Stimulated activated CD8-positive, alpha-beta memory T cell treated with anti-CD3 and anti-CD28 coated beads, Interleukin-4, amount 100 ng/mL, for 4 hours (primary cell): ENCODE measurements around the gene NLRP6.
"Not testable (repeated sequence)": the region's sequence is repeated elsewhere in the genome, so short reads cannot be mapped to it uniquely, and the experiment has no call there.

ENCODE experiments used
- DNase-seq, 2 donors: peaks; one replicate each; pipeline ENCODE4 v3.0.0-alpha.2; 2020; ENCODE audit warnings: low read depth in 2 of 2, low spot score in 1 of 2

Gene NLRP6

DNA sequence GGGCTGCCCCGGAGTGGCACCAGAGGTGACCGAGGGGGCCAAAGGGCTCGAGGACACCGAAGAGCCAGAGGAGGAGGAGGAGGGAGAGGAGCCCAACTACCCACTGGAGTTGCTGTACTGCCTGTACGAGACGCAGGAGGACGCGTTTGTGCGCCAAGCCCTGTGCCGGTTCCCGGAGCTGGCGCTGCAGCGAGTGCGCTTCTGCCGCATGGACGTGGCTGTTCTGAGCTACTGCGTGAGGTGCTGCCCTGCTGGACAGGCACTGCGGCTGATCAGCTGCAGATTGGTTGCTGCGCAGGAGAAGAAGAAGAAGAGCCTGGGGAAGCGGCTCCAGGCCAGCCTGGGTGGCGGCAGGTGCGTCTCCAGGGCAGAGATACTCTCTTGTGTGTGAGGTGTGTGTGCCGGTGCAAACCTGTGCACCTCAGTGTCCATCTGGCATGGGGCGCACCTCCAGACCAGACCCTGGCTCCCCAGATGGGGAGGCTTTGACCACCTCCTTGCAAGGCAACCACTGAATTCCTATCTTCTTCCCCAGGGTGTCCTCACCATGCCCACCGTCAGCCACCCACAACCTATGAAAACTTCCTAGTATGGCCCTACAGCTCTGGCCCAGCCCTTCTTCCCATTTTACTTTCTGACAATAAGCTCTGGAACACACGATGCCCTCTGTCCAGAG is 3.4 kb downstream of the NLRP6 start:
- no peak for DNase-seq

DNA sequence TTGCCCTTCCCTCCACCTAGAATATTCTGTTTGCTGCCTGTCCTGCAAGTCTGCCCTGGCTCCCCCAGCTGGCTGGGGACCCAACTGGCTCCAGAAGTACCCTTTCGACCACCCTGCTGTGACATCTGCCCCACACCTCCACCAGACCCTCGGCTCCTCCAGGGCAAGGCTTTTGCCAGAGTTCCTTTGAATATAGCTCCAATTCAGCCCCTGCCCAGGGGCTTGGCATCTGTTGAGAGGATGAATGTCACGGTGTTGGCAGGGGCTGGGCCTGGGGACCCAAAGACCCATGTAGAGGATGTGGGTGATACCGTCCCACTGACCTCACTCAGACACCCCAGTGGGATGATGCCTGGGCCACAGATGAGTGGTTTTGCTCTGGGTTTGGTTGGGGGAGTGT is 4.0 kb downstream of the NLRP6 start:
- no peak for DNase-seq

DNA sequence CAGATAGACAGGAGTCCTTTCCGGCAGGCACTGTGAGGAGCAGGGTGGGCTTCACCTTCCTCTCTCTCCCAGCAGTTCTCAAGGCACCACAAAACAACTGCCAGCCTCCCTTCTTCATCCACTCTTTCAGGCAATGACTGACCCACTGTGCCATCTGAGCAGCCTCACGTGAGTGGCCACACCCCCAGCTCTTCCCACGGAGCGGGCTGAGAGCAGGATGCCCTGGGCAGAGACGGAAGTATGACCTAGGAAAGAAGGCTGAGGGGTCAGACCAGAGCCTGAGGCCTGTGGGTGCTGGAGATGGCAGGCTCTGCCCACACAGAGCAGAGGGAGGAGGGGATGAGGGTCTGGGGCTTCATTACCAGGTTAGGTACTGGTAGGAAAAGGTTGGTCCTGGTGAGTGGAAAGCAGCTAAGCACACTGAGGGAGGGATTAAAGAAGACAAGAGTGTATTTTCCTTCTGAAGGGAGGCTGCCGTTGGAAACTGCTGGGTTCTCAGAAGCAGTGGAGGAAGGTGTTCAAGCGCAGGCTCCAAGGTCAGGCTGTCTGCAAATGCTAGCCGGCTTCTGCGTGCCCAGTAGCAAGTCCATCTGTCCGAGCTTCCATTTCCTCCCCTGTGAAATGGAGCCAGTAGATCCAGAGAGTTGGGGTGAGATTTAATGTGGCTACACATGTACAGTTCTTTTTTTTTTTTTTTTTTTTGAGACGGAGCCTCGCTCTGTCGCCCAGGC is 4.6 kb downstream of the NLRP6 start:
- DNase-seq, result no peak

DNA sequence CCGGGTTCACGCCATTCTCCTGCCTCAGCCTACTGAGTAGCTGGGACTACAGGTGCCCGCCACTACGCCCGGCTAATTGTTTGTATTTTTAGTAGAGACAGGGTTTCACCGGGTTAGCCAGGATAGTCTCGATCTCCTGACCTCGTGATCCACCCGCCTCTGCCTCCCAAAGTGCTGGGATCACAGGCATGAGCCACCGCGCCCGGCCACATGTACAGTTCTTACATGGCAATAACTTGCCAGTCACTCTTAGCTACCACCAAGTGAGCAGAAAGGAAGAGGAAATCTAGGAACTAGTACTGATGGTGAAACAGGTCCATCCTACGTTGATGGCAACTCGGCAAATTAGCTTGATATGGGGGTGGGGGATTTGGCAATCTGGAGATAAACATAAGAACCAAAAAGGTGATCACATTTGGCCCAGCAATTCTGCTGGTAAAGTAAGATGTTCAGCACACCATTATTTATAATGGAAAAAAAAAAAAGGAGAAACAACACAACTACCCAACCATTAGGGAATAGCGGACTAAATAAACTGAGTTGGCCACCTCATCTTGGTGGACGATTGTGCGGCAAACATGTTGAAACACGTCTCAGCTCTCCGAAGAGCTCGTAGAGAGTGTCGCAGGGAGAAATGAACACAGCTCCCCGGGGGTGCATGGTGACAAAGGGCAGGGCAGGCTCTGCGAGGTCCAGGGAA is 5.3 kb downstream of the NLRP6 start:
- no peak for DNase-seq

DNA sequence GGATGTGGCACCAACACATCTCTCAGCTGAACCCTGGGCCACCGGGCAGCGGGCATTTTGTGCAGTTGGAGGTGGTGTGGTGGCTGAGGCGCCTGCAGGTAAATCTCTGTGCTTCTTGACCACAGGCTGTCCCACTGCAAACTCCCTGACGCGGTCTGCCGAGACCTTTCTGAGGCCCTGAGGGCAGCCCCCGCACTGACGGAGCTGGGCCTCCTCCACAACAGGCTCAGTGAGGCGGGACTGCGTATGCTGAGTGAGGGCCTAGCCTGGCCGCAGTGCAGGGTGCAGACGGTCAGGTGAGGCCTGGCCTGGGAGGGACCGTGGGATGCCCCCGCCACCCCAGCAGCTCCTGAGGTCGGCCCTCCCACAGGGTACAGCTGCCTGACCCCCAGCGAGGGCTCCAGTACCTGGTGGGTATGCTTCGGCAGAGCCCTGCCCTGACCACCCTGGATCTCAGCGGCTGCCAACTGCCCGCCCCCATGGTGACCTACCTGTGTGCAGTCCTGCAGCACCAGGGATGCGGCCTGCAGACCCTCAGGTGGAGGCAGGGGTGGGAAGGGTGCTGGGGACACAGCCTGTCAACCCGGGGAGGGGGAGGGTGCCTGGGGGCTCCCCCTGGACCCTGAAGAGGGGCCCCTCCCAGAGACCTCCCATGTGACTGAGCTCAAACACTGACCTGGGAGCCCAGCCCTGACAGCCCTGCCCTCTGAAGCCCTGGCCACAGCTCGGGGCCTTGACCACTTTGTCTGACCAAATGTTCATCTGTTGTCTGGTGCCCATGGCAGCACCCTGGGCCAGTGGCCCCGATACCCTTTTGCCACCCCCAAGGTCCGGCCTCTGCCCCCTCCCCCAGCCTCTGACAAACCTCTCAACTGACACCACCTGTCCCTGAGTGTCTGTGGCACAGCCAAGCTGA is 6.2 kb downstream of the NLRP6 start:
- no peak for DNase-seq

DNA sequence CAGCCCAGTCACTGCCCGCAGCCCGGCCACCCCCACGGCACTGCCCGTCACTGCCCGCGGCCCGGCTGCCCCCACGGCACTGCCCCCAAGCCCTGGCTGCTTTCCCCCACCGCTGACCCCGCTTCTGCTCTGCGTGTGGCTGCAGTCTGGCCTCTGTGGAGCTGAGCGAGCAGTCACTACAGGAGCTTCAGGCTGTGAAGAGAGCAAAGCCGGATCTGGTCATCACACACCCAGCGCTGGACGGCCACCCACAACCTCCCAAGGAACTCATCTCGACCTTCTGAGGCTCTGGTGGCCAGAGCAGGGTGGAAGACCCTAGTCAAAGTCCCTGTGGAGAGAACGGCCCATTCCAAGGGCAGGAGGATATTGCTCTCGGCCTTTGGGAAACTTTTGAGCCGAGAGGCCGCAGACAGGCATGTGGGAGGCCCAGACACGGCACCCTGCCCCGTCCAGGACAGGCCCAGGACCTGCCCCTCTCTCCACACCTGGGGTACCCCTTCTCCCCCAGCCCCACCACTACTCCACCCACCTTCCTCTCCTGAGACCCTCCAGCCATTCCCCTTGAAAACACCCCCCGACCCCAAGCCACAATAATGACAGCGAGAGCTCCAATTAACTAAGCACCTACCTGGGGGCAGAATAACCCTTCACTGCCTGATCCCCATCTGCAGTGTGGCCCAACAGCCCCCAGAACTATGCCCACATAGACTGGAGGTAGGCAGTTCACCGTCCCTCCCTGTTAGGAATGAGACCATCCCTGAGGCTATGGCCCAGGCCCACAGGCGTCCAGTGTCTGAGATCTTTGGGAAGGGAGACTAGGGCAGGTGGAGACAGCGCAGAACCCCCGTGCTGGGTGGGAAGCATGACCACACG is 7.0 kb downstream of the NLRP6 start:
- no peak for DNase-seq

DNA sequence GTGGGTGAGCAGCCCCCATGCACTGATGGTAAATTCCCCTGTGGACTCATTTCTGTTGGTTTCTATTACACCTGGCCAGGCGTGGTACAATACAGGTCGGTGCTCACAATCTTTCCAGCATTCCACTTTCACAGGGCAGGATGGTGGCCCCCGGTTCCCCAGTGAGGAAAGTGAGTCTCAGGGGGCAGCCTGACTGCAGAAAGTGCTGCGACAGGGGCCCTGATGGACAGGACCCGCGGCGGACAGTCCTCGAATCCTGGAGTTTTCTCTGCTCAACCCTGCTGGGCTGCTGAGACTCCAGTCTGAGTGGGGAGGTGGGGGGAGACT is 7.7 kb downstream of the NLRP6 start:
- DNase-seq, result no peak

DNA sequence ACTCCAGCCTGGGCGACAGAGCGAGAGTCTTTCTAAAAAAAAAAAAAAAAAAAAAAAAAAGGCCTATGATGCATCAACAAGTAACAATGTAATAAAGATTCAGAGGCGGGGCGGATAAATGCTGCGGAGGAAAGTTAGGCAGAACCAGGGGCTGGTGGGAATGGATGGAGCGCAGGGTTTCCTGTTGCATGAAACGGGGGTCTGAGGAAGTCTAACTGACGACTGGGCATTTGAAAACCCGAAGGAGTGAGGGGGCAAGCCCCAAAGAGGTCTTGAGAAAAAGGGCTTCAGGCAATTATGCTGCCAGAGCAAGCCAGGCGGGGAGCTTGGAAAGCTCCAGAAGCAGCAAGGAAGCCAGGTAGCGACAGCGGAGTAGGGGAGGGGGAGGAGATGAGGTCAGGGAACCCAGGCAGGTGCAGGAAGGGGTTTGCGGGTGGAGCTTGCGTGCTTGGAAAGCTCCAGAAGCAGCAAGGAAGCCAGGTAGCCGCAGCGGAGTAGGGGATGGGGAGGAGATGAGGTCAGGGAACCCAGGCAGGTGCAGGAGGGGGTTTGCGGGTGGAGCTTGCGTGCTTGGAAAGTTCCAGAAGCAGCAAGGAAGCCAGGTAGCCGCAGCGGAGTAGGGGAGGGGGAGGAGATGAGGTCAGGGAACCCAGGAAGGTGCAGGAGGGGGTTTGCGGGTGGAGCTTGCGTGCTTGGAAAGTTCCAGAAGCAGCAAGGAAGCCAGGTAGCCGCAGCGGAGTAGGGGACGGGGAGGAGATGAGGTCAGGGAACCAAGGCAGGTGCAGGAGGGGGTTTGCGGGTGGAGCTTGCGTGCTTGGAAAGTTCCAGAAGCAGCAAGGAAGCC is 9.0 kb downstream of the NLRP6 start:
- not testable (repeated sequence) for DNase-seq

DNA sequence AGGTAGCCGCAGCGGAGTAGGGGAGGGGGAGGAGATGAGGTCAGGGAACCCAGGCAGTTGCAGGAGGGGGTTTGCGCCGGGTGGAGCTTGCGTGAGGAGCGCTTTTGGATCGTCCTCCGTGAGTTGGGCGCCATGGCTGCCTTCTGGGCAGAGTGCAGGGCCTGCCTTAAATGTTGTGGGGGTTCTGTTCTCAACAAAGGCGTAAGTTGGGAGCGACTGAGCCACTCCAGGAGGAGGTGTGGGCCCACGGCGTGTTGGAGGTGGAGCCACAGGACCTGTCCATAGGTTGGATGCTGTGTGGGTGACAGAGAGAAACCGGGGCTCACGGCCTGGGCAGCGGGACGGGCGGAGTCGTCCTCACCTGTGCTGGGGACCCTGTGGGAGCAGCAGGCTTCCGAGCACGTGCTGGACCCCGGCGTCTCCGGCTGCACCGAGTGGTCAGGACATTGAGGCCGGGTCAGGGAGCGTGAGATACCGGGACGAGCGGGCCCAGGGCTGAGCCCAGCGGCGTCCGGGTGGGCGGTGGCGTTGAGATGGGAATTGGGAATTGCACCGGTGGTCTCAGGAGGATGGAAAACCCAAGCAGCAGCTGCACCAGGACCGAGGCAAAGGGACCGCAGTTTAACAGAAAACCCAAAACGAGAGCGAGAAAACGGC is 9.7 kb downstream of the NLRP6 start:
- DNase-seq, result no peak

DNA sequence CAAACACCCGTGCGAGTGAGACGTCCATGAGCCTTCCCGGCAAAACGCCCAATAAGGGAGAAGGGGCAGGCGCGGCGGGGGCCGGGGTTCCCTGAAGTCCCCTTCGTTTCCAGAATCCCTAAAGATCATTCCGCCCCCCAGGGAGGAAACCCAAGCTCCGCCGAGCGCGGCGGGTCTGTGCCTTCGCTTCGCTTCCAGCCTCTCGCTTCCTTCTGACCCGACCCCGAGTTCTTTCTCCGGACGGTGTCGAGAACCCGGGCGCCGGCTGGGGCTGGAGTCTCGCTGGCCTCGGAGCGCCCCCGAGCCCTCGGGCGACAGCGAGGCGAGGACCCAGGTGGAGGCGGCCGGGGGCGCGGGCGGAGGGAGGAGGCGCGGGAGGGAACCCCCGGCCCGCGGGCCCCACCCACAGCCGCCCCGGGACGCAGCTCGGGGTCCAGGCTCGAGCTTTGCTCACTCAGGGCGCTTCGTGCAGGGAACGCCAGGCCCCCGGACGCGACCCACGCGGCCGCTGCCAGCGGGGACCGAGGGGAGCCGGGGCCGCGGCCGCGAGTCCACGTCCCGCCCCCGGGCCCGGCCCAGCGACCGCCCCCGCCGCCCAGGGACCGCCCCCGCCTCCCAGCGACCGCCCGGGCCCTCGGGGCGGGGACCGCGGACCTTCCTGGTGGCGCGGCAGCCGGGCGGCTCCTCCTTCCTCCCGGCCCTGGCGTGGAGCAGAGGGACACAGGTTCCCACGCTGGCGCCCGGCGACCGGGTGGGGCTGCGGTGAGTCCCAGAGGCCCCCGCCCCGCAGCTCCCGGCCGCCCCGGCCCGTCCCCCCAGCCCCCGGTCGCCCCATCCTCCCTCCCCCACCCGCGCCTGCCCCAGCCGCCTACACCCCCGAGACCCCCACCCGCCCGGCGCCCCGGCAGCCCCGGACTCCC is 10.5 kb downstream of the NLRP6 start, which contains the start of gene PGGHG:
Gene PGGHG (plus strand): TSS at position 649 of the 920 bp plus-strand sequence. CDS start 691 bp downstream, outside the sequence.
- no peak for DNase-seq

DNA sequence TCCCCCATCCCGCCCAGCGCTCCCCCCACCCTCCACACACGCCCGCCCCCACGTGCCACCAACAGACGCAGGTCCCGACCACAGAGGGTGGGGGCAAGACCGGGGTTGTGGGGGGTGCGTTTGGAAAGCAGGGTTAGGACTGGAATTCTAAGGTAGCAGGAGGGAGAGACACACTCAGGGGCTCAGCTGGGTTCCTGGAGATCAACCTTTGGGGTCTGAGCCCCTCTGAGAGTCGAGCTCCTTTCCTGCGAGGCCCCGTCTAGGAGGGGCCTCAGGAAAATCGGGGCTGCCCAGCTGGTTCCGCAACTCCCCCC is 11.1 kb downstream of the NLRP6 start:
- DNase-seq, result no peak

DNA sequence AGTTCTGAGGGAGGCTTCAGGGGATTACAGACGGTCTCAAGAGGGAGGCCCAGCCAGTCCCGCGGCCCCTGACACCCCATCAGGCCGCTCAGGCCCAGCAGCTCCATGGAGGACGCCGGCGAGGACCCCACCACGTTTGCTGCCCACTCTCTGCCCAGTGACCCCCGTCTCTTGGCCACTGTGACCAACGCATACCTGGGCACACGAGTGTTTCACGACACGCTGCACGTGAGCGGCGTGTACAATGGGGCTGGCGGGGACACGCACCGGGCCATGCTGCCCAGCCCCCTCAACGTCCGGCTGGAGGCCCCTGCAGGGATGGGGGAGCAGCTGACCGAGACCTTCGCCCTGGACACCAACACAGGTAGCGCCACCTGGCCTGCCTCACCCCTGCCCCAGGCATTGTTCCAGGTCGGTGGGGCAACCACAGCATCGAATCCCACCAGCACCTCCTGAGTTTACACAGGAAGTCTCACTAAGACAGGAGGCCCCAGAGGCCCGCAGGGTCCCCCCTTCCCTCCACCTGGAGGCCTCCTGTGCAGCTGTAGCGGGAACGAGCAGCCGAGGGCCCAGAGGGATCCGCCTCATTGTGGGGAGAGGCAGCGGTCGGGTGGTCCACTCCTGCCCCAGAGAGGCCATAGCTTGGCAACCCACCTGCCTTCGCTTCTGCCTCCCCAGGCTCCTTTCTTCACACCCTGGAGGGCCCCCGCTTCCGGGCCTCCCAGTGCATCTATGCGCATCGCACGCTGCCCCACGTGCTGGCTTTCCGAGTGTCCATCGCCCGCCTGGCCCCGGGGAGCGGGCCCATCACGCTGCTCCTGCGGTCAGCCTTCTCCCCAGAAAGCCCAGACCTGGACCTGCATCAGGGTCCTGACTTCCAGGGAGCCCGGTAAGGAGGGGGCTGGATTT is 11.8 kb downstream of the NLRP6 start:
- DNase-seq, result no peak

DNA sequence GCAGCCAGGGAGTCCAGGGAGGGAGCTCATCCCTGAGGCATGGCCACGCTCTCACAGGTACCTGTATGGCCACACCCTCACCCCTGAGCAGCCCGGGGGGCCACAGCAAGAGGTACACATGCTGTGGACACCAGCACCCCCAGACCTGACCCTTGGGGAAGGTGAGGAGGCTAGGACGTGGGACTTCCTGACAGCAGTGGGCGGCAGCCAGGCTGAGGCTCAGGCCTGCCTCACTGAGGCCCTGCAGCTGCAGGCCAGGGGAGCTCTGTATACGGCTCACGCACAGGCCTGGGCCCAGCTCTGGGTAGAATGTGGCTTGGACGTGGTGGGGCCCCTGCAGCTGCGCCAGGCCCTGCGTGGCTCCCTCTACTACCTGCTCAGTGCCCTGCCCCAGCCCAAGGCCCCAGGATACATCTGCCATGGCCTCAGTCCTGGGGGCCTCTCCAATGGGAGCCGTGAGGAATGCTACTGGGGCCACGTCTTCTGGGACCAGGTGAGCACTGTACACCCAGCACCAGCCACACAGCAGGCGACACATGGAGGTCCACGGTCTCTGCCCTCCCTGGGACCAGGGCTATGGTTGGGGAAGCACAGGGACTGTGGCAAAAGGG is 12.5 kb downstream of the NLRP6 start:
- DNase-seq, result no peak

DNA sequence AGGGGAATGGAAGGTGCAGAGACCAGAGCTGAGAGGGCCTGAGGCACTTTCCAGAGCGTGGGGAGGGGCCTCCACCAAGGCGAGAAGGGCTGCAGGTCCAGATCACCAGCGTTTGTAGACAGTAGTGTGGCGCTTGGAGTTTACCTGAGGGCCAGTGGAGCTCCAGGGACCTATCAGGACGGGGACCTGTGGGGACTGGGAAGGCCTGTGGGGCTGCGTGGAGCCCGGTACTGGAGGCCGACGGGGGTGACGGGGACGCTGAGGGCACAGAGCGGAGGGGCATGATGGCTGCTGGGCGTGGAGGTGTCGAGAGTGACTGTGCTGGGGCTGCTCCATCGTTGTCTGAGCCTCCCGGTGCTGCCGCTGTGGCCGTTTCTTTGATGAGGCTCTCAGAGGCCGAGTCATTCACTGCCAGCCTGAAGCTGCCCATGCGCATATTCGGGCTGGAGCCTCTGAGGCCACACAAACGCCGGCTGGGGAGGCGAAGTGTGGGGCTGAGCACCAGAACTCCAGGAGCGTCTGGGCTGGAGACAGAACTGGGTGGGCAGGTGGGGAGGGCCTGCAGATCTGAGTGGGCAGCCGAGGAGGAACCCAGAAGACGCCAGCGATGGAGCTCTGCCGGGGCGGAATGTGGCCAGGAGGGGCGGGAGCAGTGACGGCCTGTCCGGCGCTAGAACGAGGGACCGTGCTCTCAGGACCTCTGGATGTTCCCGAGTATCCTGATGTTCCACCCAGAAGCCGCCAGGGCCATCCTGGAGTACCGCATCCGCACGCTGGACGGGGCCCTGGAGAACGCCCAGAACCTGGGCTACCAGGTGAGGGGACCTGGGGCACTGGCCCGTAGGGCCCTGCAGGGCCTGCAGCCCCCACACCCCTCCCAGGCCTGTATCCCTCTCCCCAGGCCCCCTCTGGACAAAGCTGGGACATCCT is 13.3 kb downstream of the NLRP6 start:
- DNase-seq, result no peak
